HG02759 (cell line): ENCODE results near the gene PGAP1.
"Not testable (repeated sequence)": the region's sequence is repeated elsewhere in the genome, so short reads cannot be mapped to it uniquely, and the experiment has no call there.

ENCODE experiments used
- ATAC-seq: cut with Tn5 transposase; IDR thresholded peaks from one replicate; pipeline ENCODE4 v1.9.1; 2021; ENCODE audit warnings: mild to moderate bottlenecking, moderate library complexity; ENCODE audit not compliant: unreplicated experiment

PGAP1 gene

DNA sequence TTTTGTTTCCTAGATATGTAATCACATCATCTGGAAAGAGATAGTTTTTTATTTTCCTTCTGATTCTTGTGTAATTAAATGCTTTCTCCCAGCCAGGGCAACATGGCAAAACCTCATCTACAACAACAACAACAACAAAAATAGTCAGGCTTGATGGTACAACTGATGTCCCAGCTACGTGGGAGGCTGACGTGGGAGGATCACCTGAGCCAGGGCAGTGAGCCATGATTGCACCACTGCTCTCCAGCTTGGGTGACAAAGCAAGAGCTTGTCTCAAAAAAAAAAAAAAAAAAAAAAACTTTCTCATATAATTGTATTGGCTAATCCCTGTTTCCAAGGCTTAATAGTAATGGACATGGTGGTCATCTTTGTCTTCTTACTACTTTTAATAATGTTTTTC lies 26.4 kb upstream of the PGAP1 start:
- ATAC-seq, result no peak

GRCh38 chr2:196951973-196952372 lies 25.5 kb upstream of the PGAP1 start:
- ATAC-seq, result no peak

DNA sequence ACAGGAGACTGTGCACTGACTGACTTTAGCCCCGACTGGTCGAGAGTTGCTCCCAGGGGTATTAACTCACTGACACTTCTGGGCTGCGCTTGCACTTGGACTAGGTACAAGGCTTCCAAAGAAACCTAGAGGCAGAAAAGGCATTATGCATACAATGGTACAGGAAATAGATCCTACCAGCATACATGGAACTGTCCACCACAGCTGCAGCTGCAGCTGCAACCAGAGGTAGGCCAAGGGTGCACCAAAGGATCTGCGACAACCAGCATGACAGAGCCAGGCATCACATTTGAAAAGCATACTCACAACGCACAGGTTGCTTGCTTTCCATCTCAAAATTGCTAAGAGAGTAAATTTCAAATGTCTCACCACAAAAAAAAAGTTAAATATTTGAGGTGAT lies 22.6 kb upstream of the PGAP1 start:
- ATAC-seq, result no peak

- ATAC-seq, result peak; percentile 66
These were observed 18.1 kb upstream of the PGAP1 start for GRCh38 chr2:196944570-196944969.

DNA sequence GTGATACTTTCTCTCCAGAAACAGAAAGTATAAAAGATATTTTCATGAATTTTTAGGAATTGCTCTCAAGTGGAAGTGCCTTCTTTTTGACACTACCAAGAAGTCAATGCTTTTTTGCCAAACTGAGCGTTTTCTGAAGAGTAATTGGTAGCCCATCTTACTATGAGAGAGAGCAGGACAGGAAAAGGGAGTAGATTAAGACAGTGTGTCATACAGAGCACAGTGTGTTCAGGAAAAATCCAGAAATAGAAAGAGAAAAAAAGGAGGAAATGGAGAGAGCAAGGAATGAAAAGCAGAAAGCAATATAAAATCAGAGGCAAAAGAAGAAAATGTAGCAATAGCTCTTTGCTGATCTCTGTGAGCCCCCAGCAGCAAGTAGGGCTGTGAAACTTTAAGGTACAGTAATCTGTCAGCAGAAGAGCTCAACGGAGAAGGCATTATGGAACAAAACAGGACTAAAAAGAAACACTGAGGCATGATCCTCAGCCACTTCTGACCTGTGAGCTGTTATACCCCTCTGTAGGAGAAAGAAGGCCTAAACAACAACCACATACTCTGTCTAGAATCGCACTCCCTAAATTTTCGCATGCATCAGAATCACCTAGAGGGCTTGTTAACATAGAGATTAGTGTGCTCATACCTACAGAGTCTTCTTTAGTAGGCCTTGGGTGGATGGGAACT lies 15.0 kb upstream of the PGAP1 start:
- no peak for ATAC-seq

GRCh38 chr2:196939371-196939770 lies 12.9 kb upstream of the PGAP1 start:
- ATAC-seq, result no peak

GRCh38 chr2:196935432-196935831 lies 8.9 kb upstream of the PGAP1 start:
- ATAC-seq, result no peak

- ATAC-seq, result no peak
These were observed 8.2 kb upstream of the PGAP1 start for GRCh38 chr2:196934672-196935071.

DNA sequence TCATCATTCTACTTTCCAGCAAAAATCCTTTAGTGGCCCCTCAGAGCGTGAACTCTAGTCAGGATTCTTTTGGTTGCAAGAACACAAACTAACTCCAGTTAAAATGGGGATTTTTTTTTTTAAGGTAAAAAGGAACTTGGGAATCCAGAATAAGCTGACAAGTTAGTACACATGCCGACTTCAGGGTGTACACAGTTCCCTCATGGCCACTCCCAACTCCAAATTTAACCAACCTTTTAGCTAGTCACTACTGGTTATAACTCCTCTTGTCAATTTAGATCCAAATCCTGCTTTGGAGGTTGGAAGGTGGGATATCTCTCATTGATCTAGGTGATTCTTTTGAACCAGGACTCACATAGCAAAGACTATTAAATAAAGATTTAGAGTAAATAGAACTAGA lies 5.0 kb upstream of the PGAP1 start:
- ATAC-seq, result no peak

- no peak for ATAC-seq
These were observed 1.1 kb upstream of the PGAP1 start for GRCh38 chr2:196927376-196928225.

DNA sequence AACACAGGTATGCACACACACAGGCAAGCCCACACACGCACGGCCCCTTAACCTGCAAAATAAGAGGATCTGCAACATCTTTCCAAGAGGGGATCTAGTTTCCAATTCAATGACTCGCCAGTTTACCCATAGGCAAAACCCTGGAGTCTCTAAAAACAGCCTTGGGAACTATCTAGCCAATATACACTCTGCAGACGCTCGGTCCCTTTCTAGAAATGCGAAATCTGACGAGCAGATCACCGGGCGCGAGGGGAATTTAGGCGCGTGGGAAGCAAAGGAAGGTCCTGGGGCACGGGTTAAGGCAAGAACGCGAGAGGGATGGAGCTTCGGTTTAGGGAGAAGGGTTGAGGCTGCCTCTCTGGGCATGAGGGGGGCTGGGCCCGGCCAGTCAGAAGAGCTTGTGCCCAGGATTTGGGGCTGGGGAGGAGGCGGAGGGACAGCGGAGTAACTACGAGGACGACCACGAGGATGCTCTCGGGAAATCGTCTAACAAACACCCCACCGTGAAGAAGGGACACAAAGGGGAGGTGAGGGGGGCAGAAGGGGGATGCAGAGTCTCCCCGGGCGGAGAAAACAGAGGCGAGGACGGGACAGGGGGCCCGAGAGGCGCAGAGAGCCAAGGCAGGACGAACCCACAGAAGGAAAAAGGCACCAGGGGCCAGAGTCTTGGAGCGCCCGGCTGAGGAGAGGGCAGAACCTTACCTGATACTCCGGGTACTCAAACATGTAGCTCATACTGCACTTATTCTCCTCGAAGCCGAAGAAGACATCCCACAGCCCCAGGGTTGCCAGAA lies 542 bp downstream of the PGAP1 start:
- peak; percentile 26 for ATAC-seq

GRCh38 chr2:196925051-196925767 lies 1.3 kb downstream of the PGAP1 start:
- no peak for ATAC-seq

GRCh38 chr2:196924051-196924450 lies 2.5 kb downstream of the PGAP1 start:
- ATAC-seq, result no peak

DNA sequence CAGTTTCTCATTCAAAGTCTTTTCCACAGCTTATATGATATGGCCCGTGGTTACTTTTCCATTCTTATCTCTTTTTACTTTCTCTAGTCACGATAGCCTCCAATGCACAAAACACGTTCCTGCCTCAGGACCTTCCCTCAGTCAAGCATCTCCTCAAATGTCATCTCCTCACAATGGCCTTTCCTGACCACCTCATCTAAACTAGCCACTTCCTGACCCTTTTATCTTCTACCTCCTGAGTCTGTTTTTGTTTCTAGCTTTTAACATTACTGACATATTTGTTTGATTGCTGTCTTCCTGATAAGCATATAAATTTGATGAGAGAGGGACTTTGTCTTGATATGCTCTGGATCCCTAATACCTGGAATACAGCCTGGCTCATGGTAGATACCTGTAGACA lies 7.6 kb downstream of the PGAP1 start:
- ATAC-seq, result no peak

DNA sequence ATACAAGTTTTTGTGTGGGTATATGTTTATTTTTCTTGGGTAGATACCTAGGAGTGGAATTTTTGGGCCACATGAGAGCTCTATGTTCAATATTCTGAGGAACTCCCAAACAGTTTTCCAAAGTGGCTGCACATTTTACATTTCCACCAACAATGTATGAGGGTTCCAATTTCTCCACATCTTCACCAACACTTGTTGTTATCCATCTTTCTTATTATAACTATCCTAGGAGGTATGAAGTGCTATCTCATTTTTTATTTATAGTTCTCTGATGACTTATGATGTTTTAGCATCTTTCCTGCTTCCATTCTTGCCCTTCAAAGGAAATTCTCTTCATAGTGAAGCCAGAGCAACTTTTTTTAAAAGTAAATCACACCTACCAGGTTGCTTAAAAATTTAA lies 8.7 kb downstream of the PGAP1 start:
- ATAC-seq, result no peak

DNA sequence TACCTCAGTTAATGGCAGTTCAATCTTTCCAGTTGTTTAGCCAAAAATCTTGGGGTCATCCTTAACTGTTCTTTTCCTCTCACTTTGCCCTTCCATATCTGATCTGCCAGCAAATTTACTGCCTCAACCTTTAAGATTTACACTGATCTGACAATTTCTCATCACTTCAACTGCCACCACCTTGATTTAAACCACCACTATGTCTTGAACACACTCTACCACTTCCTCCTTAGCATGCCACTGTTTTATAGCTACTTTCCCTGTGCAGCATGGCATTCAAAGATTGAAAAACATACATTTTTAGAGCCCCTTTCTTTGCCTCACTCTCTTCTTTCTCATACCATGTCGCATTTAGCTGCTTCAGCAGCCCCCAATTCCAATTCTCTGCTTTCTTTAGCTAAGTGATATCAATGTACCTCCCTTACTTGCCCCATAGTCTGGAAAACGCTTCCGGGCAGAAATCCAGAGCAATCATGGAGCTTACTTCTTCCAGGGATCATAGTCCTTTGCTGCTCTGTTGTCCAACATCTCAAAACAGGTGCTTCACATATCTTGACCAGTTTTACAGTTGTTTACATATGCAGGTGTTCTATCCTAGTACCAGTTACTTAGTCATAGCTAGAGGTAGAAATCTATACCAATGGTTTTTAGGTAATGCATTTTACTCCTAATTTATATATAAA lies 10.9 kb downstream of the PGAP1 start:
- ATAC-seq, result peak; percentile 27

- ATAC-seq, result peak; percentile 70
These were observed 11.5 kb downstream of the PGAP1 start for GRCh38 chr2:196914867-196915460.

DNA sequence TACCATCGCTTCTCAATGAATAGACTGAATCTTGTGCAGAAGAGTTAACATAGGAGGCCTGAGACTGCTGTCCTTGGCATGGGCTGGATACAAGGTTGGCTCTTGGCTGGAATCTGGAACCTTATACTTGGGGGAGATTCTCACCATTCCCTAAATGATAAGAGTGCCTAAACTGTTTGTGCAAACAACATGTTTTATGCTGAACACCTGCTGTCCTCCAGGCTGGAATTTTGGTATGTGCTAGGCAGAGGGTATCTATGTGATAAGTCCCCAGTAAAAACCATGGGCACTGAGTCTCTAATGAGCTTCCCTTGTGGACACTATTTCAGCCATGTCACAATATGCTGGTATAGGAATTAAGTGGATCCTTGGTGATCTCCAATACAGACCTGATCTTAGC lies 12.8 kb downstream of the PGAP1 start:
- ATAC-seq, result no peak

- not testable (repeated sequence) for ATAC-seq
These were observed 21.1 kb downstream of the PGAP1 start for GRCh38 chr2:196905365-196905764.

DNA sequence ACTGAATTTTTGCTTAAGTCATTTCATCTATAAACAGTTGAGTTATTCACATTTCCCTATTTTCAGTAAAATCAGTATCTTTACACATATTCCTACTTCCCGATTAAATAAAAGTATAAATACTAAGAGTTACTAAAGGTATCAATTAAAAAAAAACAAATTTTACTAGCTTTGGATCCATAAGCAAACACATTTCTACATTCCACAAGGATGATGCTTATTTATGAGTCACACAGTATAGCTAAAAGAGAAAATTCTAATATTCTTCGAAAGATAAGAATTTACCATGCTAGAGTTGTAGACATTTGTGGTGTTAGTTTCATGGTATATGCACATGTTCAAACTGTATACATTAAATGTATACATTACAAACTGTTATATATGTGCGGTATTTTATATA lies 23.7 kb downstream of the PGAP1 start:
- no peak for ATAC-seq
